CD4-positive, alpha-beta T cell treated with Interleukin-6 for 4 hours (primary cell): ENCODE results near the gene CNGB1.
A peak's percentile ranks its signal among the peaks of the same experiment; 100 is the strongest.
"Not testable (repeated sequence)": the region's sequence is repeated elsewhere in the genome, so short reads cannot be mapped to it uniquely, and the experiment has no call there.

ENCODE experiments used
- DNase-seq: peaks from one replicate; pipeline ENCODE4 v3.0.0-alpha.2; 2020; ENCODE audit warnings: mixed read lengths

CNGB1 gene

DNA sequence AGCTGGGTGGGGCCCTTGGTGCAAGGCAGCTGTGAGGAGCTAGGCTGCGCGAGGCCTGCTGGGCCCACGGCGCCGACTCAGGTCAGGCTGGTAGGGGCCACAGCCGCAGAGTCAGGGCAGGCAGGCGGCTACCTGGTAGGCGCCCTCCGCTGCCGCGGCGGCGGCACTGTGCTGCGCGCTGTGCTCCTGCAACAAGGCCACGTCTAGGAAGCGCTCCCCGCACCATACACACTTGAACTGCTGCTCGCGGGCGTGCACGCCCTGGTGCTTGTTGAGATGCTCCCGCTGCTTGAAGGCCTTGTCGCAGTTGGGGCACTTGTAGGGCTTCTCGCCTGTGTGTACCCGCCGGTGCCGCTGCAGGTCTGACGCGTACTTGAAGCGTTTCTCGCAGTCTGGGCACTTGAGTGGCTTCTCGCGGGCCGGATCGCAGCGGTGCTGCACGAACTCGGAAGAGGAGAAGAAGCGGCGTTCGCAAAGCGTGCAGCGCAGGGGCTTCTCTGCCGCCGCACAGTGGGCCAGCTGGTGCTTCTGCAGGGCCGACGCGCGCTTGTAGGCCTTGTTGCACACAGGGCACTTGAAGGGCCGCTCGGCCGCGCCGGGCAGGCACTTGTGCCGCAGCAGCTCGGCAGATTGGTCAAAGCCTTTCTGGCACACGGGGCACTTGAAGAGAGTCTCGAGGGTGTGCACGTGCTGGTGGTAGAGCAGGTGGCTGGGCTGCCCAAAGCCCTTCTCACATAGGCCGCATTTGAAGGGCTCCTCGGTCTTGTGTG, 25.7 kb upstream of the CNGB1 start:
- DNase-seq, result no peak

DNA sequence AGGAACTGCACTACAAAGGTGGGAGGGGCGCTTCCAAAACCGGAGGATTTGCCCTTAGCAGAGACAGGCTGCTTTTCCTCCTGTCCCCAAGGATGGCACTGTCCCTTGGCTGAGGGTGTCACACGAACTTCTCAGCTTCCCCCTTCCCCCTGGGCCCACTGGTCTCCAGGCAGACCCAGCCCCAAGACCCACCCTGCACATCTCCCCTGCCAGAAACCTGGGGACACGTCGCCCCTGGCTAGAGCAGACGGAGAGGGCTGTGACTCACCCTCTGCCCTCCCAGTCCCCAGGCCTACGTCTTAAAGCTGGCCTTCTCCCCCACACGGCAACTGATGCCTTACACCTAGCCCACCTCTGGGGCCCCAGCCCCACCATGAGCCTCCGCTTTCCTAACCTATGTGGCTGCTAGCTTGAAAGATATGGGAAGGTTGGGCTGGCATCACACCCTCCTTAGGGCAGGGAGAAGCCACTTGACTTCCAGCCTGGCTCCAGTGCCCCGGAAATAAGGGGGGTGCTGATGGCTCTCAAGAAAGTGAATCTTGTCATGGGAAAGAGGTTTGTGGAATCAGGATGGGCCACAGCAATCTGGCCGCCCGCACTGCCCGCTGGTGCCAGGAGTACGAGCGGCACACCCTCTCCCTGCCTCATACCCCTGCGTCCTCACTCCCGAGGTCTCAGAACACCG, 24.9 kb upstream of the CNGB1 start:
- no peak for DNase-seq

DNA sequence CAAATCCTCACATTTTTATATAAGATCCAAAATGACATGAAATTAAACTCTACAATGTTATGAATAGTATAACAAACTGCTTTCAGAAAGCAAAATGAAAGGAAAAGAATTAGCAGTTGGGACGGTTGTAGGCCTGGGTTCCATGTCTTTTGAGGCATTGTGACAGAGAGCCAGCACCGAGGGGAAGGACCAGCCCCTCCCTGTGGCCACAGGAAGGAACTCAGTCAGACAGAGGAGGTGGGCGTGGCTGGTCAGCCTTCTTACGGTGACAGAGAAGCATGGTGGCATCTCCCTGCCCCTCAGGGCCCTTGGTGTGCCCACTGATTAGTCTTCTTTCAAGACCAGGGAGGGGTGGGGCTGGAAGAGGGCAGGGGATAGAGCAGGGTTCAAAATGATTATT, 23.9 kb upstream of the CNGB1 start:
- DNase-seq, result peak; percentile 60

DNA sequence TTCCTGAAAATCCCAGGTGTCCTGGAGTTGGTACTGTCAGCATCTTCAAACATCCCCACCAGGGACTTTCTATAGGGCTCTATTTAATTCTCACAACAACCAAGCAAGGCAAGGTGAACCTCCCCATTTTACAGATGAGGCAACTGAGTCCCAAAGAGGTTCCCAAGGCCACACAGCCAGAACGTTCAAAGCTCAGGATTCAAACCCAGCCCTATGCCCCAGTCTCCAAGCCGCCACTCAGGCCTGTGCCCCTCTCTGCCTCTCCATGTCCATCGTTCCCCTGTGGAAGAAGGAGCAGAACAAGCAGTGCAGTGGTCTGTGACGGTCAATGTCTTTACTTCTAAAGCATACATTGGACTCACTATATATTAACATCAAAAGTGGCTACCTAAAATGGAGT, 23.4 kb upstream of the CNGB1 start:
- no peak for DNase-seq

DNA sequence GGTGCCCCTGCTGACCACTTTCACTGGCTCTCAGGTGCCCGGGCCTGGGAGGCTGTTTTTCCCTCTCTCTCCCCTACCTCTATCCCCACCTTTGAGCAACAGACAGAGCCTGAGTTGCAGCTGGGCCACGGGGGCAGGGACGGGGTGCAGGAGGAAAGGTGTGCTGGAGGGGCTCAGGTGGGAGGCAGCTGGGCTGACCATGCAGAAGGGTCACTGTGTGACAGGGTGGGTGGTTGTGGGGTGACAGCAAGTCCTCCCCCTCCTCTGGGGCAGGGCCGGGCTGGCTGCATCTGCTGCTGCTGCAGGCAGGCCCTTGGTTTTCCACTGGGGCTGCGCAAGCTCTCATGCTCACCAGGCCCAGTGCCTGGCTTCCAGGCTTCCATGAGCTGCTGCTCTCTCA, 23.0 kb upstream of the CNGB1 start:
- DNase-seq, result no peak

DNA sequence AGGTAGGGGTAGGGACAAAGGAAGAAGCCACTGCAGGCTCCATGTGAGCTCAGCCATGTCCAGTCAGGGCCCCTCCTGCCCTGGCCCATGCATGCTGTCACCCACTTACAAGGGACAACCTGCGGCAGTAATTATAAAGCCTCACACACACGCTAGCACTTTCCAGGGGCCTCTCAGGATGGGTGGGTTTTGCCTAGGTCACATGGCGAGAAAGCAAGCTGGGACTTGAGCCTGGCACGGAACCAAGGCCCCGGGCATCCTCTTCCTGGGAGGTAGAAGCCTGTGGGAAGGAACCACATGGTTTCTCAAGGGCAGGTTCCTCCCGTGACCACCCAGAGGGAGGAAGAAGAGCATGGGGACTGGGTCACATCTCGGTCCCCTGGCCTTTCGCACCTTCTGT, 22.5 kb upstream of the CNGB1 start:
- no peak for DNase-seq

DNA sequence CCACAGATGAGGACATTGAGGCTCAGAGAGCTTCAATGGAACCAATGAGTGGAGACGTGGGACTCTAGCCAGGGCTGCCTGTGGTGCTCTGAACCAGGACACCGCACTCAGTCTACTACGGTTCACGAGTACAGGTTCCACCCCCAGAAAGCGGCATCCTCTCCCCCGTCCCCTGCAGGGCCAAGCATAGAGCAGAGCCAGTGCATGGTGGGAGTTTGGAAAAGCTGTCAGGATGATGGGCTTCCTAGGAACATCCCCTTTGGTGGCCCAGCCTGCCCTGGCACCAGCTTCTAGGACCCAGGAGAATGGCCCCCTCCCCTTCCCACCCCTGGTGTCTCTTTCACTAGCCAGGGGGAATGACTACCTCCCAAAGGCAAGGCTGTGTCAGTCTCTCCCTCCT, 21.2 kb upstream of the CNGB1 start:
- DNase-seq, result no peak

DNA sequence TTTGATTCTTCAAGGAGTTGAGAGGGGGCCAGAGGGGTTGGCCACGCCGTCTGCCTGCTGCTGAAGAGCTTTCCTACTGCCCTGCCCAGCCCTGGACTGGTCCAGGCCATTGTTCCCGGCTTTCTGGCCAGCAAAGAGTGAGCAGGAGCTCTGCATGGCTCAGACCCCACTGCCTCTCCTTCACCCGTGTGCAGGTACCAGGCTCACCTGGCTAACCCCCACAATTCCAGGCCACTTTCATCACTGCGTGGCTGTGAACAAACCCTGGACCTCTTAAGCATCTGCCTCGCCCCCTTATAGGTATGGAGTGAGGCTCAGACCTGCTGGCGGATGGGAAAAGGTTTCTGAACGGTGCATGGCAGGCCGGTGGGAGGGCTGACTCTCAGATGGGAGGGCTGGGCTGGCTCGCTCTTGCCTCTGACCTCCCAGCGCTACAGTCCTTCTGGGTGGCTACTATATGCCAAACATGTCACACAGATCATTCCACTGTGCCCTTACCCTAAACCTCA, 20.7 kb upstream of the CNGB1 start:
- no peak for DNase-seq

DNA sequence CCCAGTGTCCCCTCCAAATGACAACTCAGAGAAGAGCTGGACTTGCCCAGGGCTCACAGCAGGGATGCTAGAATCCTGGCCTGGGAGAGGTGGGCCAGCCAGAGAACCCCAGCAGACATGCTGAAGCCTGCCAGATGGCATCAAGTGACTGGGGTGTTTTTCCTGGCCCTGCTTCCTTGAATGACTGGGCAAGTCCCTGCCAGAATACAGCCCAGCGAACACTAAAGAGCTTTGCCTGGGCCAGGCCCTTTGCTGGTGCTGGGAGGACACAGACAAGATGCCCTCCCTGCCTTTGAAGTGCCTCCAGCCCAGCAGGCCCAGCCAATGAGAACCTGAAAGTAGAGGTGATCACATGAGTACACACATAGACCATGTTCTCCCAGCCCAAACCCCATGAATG, 18.0 kb upstream of the CNGB1 start:
- no peak for DNase-seq

DNA sequence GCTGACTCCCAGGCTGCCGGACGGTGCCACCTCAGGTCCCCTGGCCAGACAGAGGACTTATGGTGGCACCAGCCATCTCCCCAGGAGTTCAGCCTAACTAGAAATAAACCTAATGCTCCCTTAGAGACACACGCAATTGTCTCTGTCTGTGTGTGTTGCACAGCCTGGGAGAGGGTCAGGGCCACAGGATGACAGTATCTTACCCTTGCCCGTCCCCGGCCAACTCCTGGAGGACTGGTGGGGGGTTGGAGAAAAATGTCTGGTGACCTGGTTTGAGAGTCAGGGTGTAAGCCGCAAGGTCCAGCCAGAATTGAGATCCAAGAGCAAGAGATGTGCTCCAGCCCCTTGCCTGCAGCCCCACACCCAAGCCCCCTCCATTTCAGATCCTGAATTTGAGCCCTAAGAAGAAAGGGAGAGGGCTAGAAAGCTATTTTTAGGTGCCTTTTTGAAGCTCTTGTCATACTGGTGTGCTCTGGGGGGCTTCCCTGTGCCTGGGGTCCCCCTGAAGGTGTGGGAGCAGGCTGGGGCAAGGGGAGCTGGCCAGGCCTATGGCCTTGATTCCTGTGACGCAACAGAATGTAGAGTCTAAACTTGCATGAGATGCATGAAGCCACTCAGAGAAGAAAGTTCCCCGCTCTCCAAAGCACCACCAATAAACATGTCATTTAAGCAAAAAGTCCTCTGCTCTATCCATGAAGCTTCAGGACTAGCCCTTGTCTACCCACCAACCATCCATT, 16.7 kb upstream of the CNGB1 start:
- DNase-seq, result no peak

DNA sequence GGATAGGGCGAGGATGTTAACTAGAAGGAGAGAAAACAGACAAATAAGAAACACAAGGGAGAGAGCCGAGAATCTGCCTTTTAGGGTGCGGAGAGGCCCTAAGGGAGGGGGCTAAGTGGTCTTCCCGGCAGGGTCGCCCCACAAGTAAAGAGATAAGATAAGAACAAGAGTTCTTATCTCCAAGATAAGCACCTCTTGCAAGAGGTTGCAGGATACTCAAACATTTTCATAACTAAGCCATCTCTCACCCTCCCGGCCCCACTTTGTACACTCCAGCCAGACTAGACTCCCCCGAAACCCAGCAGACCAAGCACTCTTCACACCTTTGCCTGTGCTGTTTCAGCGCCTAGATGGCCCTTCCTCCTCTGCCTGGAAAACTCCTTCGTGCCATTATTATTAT, 15.3 kb upstream of the CNGB1 start:
- no peak for DNase-seq

DNA sequence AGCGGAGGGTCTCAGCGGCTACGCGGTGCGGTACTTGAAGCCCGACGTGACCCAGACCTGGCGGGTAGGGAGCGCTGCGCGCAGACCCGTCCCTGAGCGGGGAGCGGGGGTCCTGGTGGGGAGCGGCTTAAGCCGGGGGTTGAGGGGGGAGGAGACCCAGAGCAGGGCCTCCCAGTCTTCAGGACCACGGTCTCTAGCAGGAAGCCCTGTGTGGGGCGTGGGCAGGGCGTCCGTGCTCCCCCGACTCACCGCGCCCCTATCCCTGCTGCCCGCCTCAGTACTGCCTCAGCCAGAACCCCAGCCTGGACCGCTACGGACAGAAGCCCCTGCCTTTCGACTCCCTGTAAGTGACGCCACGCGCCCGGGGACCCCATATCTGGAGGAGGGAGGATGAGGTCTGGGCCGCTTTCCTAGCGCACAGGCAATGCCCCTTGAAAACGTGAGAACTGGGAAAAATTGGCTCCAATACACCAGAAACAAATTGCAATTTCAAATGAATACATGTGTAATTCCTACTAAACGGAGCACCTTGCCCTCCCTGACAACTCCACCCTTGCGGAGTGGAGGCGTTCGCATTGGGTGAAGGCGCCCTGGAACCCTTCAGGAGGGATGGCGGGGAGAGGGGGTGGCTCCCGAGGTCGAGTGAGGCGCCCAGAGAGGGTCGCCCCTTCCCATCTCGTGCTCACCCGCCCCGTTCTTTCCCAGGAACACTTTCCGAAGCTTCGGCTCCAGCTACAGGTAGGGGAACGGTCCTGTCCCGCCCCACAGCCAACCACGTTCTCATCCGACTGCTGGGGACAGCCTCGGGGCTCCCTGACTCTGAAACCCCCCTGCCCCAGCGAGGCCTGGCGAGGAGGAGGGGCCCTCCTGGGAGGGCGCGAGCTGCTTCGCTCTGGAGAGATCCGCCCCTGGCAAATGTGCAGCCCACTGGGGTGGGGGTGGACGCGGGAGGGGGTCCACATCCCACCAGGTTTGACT, 14.6 kb upstream of the CNGB1 start:
- no peak for DNase-seq

DNA sequence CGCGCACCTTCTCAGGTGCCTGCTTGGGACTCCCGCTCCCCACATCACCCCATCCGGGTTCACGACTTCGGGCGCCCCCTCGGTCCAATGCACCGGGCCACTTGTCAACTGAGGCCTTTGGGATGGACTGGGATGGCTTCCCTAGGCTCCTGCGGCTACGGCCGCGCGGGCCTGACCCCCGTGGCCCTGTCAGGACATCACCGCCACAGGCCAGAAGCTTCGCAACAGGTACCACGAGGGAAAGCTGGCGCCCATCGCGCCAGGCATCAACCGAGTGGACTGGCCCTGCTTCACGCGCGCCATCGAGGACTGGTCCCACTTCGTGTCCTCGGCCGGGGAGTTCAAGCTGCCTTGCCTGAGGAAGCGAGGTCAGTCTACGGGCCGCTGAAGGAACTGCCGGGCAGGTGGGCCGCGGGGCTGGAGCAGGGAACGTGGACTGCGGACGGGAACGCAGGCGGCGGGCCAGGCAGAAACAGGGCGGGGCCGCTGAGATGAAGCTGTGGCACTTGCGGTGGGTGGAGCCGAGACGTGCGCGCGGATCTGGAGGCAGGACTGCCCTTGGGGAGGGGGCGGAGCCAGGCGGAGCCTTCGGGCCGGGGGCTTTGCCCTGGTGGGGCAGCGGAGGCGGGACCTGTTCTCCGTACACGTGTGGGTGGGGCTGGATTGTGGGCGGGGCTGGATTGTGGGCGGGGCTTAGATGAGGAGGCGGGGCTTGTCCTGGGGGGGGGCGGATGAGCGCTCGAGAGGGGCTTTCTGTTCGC, 13.7 kb upstream of the CNGB1 start:
- DNase-seq, result peak; percentile 97

DNA sequence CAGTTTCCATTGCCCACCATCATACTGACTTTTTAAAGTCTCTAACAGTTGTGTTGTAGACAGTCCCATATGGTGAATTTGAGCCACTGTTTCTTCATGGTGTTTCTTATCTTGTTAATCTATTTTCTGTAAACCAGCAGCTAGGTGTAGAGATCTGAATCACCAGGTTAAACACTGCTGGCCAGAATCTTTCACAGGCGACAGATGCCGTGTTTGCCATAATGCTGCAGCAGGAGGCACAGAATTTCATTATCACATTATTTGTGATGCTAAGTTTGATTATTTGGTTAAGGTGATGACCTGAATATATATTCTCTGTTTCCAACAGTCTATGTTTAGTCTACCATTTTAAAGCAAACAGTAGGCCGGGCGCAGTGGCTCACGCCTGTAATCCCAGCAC, 11.5 kb upstream of the CNGB1 start:
- DNase-seq, result no peak

DNA sequence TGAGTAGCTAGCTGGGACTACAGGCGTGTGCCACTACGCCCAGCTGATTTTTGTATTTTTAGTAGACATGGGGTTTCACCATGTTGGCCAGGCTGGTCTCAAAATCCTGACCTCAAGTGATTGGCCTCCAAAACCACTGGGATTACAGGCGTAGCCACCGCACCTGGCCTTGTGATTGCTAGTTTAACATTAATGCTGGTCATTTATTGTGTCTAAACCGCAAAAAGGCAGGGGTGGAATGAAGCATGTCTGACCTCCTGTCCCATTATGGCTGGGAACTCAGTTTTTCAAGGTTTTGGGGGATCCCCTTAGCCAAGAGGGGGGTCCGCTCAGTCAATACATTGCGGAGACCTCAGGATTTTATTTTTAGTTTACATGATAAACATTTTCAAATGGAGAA, 10.7 kb upstream of the CNGB1 start:
- no peak for DNase-seq

DNA sequence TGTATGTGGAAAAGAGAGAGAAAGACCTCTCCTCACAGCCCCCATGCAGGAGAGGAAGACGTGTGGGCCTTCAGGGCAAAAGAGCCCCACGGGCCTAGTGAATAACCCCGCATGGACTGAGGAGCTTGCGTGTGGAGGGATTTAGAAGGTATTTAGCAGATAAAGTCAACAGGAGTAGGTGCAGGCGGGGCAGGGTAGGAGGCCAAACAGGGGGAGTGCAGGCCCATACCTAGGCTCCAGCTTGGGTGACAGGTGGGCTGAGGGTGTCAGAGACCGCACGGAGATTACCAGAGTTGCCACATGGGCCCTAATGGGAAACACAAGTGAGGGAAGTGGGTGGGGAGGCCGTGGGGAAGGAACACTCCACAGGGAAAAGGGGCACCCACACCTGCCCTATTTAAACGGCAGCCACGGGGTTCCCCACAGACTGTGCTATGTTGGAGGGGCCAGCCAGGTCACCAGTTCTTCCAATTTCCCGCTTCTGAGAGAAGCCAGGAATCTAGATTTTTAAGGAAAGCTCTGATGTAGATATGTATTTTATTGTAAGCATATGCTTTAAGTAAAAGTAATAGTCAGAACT, 8.2 kb upstream of the CNGB1 start:
- DNase-seq, result no peak

DNA sequence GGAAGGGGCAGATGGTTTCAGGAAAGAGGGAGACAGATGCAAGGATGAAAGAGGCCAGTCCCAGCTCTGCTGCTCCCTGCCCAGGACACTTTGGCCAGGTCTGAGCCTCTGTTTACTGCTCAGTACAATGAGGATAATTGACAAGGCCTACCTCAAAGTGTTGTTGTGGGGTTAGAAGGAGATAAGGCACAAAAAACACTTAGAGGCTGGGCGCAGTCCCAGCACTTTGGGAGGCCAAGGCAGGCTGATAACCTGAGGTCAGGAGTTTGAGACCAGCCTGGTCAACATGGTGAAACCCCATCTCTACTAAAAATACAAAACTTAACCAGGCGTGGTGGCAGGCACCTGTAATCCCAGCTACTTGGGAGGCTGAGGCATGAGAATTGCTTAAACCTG, 7.1 kb upstream of the CNGB1 start:
- not testable (repeated sequence) for DNase-seq

DNA sequence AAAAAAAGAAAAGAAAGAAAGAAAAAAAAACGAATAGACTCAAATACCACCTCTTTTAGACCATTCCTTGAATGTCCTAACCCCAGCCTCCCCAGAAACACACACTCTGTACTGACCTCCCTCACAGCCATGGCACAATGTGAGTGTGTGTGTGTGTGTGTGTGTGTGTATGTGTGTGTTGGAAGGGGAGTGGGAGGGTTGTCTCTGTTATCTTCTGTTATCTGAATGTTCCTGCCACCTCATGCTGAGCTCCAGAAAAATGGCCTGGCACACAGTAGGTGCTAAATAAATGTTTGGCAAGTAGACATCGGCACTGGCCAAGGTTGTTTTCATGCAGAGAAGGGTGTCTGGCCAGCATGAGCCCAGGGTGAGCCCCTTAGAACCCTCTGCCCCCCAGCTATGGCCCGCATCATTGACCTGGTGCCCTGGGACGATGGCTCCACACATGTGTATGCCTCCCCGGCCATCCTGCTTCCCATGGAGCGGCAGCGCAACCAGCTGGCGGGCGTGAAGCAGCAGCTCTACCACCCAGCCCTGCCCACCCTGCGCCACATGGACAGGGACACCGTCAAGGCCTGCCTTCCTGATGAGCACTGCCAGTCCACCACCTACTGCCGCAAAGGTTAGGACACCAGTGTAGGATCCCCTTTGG, 6.6 kb upstream of the CNGB1 start:
- no peak for DNase-seq

DNA sequence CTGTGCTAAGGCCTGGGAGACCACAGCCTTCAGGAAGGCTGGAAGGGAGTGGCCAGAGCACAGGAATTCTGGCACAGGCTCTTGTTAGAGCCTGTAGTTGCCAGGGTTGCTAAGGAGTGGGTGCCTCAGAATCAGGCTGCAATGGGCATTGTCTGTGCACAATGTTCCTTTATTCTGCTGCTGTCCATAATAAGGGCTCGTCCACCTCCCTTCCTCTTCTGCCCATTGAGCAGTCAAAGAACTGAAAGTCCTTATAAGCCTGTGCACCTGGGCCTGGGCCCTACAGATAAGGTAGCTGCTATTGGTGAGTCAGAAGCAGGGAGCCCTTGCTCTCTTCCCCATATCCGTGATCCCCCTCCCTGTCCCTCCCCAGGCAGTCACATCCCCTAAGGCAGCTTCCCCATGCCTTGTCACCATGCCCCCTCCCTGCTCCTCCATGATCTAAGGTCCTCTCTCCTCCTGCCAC, 5.4 kb upstream of the CNGB1 start:
- DNase-seq, result no peak

DNA sequence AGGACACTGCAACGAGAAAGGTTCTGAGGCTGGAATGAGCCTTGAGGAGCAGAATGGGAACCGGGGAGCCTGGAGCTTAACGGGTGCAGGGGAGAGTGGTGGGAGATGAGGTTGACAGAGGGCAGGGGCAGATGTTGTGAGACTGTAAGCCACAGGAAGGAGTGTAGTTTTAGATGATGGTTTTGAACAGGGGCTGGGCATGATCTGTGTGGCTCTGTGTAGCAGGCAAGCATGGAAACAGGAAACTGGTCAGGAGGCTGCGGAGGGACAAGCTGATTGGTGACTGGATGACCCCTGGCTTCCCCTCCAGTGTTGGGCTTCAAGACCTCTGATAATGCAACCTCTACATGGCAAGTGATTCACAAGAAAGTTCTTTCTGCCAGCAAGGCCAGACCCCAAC, 1.4 kb upstream of the CNGB1 start:
- no peak for DNase-seq

DNA sequence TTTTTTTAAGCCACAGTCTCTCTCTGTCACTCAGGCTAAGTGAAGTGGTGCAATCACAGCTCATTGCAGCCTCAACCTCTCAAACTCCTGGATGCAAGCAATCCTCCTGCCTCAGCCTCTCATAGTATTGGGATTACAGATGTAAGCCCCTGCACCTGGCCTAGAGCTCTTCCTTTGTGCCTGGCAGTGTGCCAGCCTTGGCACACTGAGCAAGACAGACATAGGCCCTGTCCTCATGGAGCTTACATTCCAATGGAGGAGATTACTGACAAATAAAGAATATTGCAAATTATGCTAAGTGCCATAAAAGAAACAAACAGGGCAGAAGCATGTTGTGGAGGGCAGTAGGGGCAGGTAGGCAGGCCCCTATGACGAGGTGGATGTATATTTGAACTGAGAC, 920 bp upstream of the CNGB1 start:
- no peak for DNase-seq
